GM18502 (cell line): ENCODE results near the gene KLHL30.

Source experiments
- ATAC-seq: cut with Tn5 transposase; IDR thresholded peaks from one replicate; pipeline ENCODE4 v1.9.1; 2021; ENCODE audit warnings: mild to moderate bottlenecking; ENCODE audit not compliant: unreplicated experiment, poor library complexity

Gene KLHL30

DNA sequence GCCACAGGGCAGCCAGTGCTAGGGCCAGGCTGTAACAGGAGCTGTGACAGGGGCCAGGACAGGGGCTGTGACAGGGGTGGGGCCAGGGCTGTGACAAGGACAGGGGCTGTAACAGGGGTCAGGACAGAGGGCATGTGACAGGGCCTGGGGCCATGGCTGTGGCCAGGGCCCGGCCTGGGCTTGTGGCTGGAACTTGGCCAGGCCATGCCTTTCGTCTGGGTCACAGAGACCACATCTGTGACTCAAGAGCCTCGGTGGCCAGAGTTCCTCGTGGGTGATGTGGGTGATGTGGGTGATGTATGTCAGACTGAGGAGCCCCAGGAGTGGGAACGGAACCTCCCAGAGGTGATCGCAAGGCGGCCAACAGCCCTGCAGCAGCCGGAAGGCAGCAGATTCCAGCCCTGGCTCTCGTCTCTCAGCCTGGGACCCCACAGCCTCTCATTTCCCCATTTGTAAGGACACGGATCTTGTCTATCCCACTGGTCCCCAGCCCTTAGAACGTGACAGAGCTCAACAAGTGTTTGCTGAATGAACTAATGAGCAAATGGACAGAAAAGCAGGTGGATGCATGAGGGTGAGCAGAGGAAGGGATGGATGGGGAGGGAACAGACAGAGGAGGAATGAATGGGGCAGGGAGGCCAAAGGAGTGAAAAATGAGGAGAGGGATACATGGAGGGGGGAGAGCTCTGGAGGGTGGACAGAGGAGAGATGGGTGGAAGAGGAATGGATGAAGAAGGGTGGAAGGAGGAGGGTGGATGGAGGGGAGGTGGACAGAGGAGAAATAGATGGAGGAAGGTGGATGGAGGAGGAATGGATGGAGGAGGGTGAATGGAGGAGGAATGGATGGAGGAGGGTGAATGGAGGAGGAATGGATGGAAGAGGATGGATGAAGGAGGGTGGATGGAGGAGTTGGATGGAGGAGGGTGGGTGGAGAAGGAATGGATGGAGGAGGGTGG, 21.0 kb upstream of the KLHL30 start:
- ATAC-seq = no peak

DNA sequence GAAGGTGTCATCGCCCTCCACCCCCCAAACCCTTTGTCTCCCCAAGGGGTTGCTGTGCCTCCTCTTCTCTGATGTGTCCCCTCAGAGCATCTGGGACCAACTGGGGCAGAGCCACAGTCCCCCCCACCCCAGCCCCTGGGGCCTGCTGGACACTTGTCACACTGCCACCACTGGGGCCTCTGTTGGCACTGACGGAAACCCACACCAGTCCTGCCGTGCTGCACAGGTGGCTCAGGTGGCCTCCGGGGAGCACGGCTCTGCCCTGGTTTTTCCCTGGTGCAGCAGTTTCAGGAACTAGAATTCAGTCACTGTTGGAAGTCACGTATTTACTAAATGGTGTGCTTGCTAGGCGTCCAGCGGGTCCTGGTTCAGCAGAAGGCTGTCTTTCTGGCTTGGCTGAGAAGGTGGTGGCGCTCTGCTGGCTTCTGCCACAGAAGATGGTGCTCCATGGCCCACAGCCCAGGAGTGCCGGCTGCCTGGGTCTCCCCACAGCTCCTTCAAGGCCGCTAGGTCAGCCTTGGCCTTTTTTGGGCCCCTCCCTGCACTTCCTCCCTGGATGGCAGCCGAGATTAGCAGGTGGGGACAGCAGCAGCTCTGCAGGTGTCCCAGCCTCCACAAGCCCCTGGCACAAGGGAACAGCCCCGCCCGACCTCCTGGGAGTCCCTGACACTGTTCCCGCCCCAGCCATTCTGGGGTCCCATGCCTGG, 18.6 kb upstream of the KLHL30 start:
- ATAC-seq = no peak

DNA sequence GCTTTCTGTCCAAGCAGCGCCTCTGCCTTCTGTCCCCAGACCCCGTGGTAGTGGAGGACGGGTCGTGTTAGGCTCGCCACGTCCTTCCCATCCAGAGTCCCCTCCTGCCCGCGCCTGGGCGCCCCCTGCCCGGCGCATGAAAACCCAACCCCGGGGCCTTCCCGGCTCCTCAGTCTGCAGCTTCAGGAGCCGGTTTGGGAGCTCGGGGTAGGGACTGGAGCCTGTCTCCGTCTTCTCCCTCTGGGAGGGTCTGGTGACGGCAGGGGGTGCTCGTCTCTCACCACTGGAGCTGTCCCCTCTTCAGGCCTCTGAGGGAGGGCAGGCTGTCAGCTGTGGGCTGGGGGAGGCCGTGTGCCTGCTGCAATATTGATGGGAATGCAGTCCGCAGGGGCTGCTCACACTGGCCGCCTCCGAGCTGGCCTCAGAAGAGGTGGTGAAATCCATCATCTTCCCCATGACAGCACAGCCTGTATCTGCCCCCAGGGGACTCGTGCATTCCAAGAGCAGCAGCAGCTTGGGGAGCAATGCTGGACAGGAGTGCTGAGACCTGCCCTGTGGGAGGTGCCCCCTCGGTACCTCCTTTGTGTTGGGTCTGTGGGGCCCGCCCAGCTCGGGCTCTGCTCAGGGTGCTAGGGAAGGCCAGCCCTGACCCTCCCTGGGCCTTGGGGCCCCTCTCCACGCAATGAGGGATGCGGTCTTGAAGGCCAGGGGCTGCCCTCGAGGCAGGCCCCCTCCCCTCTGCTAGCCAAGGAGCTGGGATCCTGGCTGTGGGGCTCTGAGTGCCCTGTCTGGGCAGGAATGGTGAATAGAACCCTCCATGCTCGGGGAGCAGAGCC, 17.8 kb upstream of the KLHL30 start:
- ATAC-seq = no peak

DNA sequence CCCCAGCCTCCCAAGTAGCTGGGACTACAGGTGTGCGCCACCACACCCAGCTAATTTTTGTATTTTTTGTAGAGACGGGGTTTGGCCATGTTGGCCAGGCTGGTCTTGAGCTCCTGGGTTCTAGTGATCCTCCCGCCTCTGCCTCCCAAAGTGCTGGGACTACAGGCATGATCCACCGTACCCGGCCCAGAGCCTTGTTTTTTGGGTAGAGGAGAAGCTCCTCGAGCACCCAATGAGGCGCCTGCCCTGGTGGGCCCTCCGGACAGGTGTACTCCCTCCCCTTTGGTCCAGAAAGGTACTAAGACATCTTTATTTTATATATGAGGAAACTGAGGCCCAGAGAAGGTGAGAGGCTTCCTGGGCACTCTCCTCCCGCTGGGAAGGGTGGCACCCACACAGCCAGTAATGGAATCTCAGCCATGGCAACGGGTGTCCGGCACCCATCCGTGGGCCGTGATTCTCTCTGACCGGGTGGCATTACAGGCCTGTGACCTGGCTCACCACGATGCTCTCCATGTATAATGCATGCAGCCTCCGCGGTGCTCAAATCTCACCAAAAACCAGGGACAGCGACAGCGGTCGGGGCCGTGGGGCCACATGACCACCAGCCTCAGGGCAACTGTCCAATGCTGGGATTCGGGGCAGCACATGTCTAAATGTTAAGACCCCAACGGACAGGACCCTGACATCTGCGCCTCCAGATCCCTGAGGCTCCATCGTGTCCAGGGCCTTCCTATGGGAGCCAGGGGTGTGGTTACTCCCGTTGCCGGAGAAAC, 16.8 kb upstream of the KLHL30 start:
- ATAC-seq = no peak

DNA sequence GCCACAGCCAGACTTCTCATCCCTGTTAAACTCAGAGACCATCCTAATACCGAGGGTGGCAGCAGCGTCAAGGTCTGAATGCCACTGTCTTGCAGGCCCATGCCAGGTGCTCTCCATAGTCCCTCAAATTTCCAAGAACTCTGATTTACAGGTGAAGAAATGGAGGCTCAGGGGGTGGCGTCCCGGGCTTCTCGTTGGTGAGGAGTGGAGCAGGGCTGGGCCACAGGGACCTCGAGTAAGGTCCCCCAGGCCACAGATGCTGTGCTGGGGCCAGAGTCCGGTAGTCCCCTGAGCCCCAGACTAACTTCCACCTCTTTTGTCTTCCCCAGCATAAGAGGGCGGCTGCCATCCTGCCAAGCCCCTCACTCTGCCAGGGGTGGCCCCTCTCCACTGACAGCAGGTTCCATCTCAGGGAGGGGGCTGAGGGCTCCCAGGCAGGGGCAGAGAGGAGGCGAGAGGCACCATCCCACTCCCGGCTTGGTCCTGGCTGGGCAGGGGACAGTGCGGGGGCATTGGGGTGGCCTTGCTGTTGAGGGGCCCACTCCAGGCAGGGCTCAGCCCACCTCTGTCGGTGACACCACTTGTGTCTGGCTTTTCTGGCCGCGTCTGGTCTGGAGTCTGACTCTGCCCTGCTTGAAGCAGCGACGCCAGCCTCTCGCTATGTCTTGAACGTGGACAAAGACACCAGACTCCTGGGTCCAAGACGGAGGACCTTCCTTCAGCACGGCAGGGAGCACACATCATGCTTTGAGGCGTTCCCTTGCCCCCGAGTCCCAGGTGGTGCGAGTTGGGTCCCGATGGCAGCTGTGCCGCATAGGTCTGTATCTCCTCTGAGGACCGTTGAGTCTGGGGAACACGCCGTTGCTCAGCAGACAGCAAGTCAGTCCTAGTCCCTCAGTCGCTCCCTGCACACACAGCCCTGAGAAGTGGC, 15.9 kb upstream of the KLHL30 start:
- no peak for ATAC-seq

DNA sequence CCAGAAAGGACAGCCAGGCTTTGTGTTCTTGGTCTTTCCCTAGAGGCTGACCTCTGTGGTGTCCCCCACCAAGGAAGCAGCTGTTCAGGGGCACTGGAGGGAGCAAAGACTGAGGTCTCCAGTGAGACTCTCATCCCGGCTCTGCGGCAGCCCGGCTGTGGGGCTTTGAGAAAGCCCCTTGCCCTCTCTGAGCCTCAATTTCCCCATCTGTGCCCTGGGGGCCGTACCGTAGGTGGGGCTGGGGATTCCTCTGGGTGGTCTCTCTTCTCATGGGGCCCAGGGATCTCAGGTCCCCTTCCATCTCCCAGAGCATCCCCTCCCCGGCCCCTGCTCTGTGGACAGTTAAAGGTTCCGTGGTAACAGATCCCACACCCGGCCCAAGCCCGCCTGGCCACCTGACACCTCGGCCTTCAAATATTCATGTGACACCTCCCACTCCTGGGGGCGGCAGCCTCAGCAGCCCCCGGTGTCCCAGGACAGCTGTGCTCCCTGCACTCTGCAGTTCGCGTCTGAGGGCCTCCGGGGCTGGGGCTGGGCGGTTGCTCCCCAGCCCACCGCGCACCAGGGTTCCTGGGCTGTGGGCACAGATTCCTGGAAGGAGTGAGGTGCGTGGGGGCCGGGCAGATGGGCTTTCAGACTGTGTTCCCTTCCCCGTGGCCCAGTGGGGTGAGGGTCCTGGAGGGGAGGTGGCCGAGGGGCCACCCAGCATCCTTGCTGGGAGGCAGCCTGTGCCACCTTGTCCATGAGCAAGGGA, 15.1 kb upstream of the KLHL30 start:
- no peak for ATAC-seq

DNA sequence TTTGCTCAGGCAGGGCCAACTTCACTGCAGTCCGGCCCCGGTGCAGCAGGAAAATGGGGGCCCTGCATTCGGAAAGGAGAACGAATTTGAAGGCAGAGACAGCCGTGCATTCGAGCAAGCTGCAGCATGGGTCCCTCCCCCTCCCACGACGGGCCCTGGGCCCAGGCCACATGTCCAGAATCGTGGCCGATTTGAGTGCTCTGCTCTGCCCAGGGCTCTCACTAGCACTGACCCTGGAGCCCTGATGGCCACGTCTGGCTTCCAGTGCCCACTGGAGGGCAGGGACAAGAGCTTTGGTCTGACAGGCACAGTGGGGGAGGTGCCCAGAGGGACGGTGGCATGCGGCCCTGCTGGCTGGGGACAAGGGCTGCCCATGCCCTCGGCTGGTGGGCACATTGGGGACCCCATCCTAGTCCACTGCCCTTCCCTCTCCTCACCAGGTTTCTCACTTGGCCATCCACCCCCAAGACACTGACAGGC, 14.4 kb upstream of the KLHL30 start:
- no peak for ATAC-seq

DNA sequence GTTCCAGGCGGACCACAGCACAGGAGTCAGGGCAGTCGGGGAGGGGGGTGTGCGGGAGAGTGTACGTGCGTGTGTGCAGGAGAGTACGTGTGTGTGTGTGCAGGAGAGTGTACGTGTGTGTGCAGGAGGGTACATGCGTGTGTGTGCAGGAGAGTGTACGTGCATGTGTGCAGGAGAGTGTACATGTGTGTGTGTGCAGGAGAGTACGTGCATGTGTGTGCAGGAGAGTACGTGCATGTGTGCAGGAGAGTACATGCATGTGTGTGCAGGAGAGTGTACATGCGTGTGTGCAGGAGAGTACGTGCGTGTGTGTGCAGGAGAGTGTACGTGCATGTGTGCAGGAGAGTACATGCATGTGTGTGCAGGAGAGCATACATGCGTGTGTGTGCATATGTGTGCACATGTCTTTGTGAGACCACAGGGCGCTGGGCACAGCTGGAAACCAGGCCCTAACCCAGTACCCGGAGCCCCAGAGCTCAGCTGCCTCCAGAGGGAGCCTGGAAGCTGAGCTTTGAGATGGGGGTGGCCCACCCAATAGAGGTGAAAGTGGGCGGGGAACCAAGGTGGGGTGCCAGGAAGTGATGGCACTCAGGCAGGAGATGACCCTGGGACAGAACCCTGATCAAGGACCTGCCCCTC, 13.9 kb upstream of the KLHL30 start:
- ATAC-seq = no peak

DNA sequence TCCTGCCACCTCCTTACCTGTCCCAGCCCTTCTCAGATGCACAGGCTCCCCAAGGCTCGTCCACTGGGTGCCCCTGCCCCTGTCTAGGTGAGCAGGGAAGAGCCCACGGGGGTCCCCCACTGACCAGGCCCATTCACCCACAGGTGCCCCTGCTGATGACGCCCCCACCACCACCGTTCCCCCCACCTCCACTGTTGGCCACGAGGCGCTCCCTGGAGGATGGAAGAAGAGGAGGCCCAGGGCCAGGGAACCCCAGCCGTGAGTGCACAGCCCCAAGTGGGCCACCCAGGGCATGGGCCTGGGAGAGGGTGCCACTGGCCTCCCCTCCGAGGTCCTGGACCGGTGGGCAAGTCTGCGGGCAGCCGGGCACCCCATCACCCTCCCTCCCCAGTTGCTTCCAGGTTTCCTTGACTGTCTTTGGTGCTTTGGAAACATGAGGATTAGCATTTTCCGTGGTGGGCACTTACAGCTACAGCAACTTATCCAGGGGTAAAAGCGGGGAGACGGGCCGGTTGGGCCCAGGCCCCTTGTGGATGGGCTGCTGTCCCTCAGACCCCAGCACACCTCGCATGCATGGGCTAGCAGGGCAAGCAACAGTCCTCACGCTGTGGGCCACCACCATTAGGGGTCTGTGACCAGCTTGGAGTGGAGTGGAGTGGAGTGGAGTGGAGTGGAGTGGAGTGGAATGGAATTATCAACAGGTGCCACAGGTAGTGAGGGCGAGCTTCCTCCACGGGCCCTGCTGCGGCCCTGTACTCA, 13.2 kb upstream of the KLHL30 start:
- ATAC-seq = no peak

DNA sequence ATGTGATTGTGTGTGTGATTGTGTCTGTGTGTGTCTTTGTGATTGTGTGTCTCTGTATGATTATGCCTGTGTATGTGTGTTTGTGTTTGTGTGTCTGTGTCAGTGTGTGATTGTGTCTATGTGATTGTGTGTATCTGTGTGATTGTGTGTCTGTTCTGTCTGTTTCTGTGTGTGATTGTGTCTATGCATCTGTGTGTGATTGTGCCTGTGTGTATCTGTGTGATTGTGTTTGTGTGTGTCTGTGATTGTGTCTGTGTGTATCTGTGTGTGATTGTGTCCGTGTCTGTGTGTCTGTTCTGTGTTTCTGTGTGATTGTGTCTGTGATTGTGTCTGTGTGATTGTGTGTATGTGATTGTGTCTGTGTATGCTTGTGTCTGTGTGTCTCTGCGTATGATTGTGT, 12.1 kb upstream of the KLHL30 start:
- no peak for ATAC-seq

DNA sequence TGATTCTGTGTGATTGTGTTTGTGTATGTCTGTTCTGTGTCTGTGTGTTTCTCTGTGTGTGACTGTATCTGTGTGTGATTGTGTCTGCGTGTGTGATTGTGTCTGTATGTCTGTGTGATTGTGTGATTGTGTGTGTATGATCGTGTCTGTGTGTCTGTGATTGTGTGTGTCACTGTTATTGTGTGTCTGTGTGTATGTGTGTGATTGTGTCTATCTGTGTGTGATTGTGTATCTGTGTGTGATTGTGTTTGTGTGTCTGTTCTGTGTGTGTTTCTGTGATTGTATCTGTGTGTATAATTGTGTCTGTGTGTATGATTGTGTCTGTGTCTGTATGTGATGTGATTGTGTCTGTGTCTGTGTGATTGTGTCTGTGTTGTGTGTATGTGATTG, 11.7 kb upstream of the KLHL30 start:
- ATAC-seq = no peak

DNA sequence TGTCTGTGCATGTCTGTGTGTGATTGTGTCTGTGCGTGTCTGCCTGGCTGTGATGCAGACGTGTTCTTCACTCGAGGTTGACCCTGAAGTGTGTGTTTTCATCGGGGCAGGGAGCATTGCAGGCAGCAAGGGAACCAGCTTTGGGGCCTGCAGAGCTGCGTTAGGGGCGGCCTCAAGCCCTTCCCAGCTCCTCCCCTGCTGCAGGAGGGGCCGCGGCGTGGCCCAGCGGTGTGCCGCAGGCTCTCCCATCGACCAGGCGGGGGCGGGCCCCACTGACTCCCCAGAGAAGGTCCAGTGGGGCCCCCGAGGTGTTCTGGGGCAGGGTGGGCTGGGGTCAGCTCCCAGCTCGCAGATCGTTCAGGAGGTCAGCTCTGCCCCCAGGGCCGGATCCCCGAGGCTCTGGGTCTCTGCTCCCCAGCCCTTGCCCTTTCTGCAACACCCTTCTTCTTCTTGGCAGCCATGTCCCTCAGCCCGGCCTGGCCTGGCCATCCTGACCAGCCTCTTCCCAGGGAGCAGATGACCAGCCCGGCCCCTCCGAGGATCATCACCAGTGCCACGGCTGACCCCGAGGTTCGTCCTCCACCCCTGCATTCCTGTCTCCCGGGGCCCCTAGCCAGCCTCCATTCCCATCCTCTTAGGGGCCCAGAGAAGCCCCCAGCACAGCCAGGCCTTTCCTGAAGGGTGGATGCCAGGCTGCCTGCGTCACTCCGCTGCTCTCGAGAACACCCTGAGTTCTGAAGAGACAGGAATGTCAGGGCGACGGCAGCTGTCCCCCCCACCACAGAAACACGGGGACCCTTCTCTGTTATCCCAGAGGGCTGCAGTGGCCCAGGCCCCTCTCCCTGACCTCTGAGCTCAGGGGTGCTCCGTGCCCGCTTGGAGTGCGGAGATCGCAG, 11.1 kb upstream of the KLHL30 start:
- peak; percentile 62 for ATAC-seq

DNA sequence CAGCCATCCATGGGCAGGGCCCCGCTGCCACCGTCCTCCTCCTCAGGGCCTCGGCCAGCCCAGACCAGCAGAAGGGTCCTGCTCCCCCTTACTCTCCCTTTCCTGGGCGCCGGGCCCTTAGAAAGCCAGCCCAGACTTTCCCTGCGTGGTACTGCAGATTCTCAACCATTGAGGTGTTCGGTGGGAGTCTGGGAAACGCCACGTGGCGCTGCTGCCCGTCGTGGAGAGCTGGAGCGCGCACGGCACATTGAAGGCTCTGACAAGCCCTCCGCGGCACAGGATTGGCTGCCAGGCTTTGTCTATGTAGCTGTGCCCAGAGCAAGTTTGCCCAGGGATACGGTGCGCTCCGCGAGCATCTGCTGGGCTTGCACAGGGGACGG, 10.4 kb upstream of the KLHL30 start:
- no peak for ATAC-seq

DNA sequence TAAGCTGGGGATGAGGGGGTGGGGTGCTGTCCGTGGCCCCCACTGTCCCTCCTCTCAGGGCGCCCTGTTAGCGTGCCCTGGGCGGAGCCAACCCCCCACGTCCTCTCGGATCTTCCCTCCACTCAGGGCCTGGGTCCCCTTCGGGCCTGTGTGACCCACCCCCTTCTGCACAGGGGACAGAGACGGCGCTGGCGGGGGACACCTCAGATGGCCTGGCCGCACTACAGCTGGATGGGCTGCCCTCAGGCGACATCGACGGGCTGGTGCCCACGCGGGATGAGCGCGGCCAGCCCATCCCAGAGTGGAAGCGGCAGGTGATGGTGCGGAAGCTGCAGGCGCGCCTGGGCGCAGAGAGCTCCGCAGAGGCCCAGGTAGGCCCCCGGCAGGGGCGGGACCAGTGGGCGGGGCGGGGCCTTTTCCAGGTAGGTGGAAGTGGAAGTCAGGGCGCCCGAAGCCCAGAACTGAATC, 9.9 kb upstream of the KLHL30 start:
- no peak for ATAC-seq

DNA sequence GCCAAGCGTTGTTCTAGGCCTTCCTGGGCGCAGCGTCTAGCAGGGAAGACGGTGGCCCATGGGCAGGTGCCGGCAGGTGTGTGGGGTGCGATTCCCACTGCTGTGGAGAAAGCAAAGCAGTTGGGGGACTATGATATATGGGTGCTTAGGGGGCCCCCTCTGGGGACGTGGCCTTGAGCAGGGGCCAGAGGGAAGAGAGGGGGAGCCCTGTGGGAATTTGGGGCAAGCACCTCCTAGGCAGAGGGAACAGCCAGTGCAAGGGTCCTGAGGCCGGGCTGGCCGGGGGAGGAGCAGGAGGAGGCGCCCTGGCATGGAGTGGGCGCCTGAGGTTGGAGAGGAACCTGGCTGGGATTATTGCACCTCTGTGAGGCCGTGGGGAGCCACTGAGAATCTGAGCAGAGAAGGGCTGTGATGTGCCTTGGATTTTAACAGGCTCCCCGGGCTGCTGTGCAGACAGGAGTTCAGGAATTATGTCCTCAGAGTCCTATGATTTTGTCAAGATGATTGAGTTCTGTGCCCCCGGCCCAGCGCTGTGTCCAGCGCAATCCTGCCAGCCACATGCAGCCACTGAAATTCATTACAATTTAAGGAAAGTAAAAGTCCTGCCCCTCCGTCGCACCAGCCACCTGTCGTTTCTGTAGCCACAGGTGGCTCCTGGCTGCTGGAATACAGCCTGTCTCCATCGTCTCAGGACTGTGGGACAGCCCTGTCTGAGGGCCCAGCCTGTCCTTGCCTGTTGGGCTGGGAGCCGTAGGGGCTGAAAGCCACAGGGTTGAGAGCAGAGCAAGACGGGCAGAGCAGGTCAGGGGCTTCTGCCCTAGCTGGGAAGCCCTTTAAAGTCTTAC, 9.1 kb upstream of the KLHL30 start:
- ATAC-seq = no peak
